Measurements from ENCODE around the gene MCM3. TPM values are rescaled to one million over a fixed set of nuclear protein-coding genes. Genes with fewer than 3 reads are reported as not detected.
A peak's percentile ranks its signal among the peaks of the same experiment; 100 is the strongest.

The MCM3 gene
- polyA plus RNA-seq, 3 donors = 10.7 to 15.3 (median 12.1) TPM

DNA sequence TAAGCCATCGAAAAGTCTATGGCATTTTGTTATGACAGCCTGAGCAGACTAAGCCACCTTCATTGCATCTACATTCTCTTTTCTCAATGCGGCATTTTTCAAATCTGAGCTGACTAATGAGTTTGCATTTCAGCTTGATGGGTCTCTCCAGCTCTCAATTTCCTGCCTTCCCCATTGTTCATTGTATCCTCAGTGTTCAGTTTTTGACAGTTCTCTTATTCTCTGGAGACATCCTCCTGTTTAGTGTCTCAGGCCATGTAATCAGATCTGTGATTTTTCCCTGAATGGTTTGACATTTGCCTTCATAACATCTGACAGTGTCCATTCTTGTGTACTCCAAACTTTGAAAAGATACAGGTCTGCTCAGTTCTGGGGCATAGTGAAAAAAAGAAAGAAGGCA lies 27.9 kb upstream of the MCM3 start:
- no peaks in the 10 kb centered on the region for H3K36me3 ChIP-seq (replicated peaks in 1 of 2; ENCODE audit: control insufficient read depth in 1 of 2, insufficient read depth in 2 of 2, low read length in 2 of 2)
- no peaks in the 10 kb centered on the region for H3K79me2 ChIP-seq (ENCODE audit: insufficient read depth, low read length)
- Mint-ChIP-seq H3K4me3 (no peak overlapping the region), H3K27me3 (ENCODE audit: low read depth in 3 of 3) (no peaks in the 10 kb centered on the region), H3K4me1 (peaks cover 28% of the 10 kb centered on the region), H3K9me3 (no peaks in the 10 kb centered on the region), H3K27ac (no peak overlapping the region), H3K36me3 (no peaks in the 10 kb centered on the region)
- no peak overlapping the region for H3K4me2 ChIP-seq (replicated peaks; ENCODE audit: extremely low read depth, low read length, poor library complexity, severe bottlenecking)
- intact Hi-C loops (cut with micrococcal nuclease) = no loop called here
- no peak overlapping the region for H3K9ac ChIP-seq (ENCODE audit: insufficient read depth, low read length, poor library complexity, severe bottlenecking)
- H3K9me3 ChIP-seq (replicated peaks in 1 of 2; ENCODE audit: control insufficient read depth in 1 of 2, insufficient read depth in 1 of 2, low read length in 2 of 2) = no peaks in the 10 kb centered on the region
- no peak for DNase-seq
- H3K27ac ChIP-seq (ENCODE audit: low read depth in 1 of 2, low read length in 2 of 2) = no peak overlapping the region
- no peak overlapping the region for H2AFZ ChIP-seq (ENCODE audit: insufficient read depth, low read depth, low read length, poor library complexity, severe bottlenecking)
- no peaks in the 10 kb centered on the region for H4K20me1 ChIP-seq (ENCODE audit: insufficient read depth, low read length)
- 100% methylated on average over 2 of the region's 2 CpGs for WGBS (ENCODE audit: insufficient coverage)
- H3K4me1 ChIP-seq (ENCODE audit: control insufficient read depth in 1 of 2, insufficient read depth in 2 of 2, low read length in 2 of 2) = peaks cover 33 to 37% of the 10 kb centered on the region in 2 donors
- TF ChIP-seq, protein P1, sequence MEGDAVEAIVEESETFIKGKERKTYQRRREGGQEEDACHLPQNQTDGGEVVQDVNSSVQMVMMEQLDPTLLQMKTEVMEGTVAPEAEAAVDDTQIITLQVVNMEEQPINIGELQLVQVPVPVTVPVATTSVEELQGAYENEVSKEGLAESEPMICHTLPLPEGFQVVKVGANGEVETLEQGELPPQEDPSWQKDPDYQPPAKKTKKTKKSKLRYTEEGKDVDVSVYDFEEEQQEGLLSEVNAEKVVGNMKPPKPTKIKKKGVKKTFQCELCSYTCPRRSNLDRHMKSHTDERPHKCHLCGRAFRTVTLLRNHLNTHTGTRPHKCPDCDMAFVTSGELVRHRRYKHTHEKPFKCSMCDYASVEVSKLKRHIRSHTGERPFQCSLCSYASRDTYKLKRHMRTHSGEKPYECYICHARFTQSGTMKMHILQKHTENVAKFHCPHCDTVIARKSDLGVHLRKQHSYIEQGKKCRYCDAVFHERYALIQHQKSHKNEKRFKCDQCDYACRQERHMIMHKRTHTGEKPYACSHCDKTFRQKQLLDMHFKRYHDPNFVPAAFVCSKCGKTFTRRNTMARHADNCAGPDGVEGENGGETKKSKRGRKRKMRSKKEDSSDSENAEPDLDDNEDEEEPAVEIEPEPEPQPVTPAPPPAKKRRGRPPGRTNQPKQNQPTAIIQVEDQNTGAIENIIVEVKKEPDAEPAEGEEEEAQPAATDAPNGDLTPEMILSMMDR (IDR thresholded peaks at IDR 0.05) = no peak
- no peaks in the 10 kb centered on the region for H3K27me3 ChIP-seq (ENCODE audit: control insufficient read depth in 2 of 2, insufficient read depth in 2 of 2, low read length in 2 of 2)
- no peak overlapping the region for H3K4me3 ChIP-seq (replicated peaks in 1 of 3; ENCODE audit: low read depth in 2 of 3, low read length in 3 of 3)

DNA sequence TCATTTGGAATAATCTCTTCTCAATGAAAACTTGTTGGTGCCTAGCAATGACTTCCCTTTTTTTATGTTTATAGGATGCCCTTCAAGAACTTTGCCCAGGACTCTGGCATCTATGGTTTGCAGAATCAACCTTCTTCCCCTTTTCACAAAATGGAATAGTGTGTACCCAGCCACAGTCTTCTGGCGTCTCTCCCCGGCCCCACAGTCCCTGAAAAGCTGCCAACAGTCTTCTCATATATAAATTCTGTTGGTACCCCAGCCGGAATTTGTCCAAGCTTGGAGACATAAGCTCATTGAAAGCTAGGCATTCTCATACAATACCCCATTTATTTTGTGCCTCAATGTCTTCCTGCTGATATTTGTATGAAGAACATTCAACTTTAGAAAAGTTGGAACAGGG lies 26.4 kb upstream of the MCM3 start:
- TF ChIP-seq, protein P1 (IDR thresholded peaks at IDR 0.05) = no peak
- Mint-ChIP-seq H3K4me3 (no peak overlapping the region), H3K36me3 (peaks cover 0 to 5% of the 10 kb centered on the region in 2 donors), H3K9me3 (peaks cover 0 to 2% (median 0%) of the 10 kb centered on the region in 7 donors), H3K27me3 (ENCODE audit: low read depth in 3 of 3) (no peaks in the 10 kb centered on the region), H3K4me1 (peaks cover 41% of the 10 kb centered on the region), H3K27ac (peak overlapping the region; percentile 23 to 81 (median 60))
- DNase-seq = peak; percentile 59 to 81 (median 73)
- peaks cover 40 to 45% of the 10 kb centered on the region in 2 donors for H3K4me1 ChIP-seq (ENCODE audit: control insufficient read depth in 1 of 2, insufficient read depth in 2 of 2, low read length in 2 of 2)
- no peaks in the 10 kb centered on the region for H3K79me2 ChIP-seq (ENCODE audit: insufficient read depth, low read length)
- 0% methylated on average over 2 of the region's 3 CpGs for WGBS (ENCODE audit: insufficient coverage)
- no peak overlapping the region for H3K9ac ChIP-seq (ENCODE audit: insufficient read depth, low read length, poor library complexity, severe bottlenecking)
- no peaks in the 10 kb centered on the region for H3K9me3 ChIP-seq (replicated peaks in 1 of 2; ENCODE audit: control insufficient read depth in 1 of 2, insufficient read depth in 1 of 2, low read length in 2 of 2)
- no peaks in the 10 kb centered on the region for H3K27me3 ChIP-seq (ENCODE audit: control insufficient read depth in 2 of 2, insufficient read depth in 2 of 2, low read length in 2 of 2)
- no peak overlapping the region for H3K4me3 ChIP-seq (replicated peaks in 1 of 3; ENCODE audit: low read depth in 2 of 3, low read length in 3 of 3)
- no peak overlapping the region for H2AFZ ChIP-seq (ENCODE audit: insufficient read depth, low read depth, low read length, poor library complexity, severe bottlenecking)
- no peak overlapping the region for H3K27ac ChIP-seq (ENCODE audit: low read depth in 1 of 2, low read length in 2 of 2)
- intact Hi-C loops (cut with micrococcal nuclease) = no loop called here
- no peaks in the 10 kb centered on the region for H3K36me3 ChIP-seq (replicated peaks in 1 of 2; ENCODE audit: control insufficient read depth in 1 of 2, insufficient read depth in 2 of 2, low read length in 2 of 2)
- no peaks in the 10 kb centered on the region for H4K20me1 ChIP-seq (ENCODE audit: insufficient read depth, low read length)
- H3K4me2 ChIP-seq (replicated peaks; ENCODE audit: extremely low read depth, low read length, poor library complexity, severe bottlenecking) = peak overlapping the region; percentile 0
